GM21390 (cell line): ENCODE data around the gene SLC48A1.
"Not testable (repeated sequence)": the region's sequence is repeated elsewhere in the genome, so short reads cannot be mapped to it uniquely, and the experiment has no call there.

Source experiments
- ATAC-seq: cut with Tn5 transposase; IDR thresholded peaks from one replicate; pipeline ENCODE4 v1.9.1; 2021; ENCODE audit not compliant: unreplicated experiment

Gene SLC48A1

DNA sequence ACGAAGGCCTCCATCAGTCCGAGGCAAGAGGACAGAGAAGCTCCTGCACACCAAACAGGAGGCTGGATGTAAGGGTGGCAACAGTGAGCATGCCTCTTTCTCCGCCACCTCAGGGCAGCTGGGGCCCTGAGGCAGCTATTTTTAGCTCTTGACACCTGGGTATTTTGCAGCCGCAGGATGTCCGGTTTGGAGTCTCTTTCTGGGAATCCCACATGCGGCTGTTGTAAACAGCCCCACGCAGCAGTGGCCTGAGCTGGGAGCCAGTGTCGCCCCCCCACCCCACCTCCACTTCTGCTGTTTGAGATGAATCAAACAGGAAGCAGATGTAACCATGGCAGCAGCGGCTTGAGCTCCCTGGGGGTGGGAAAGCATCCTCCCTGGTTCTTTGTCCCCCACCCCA, 35.0 kb downstream of the SLC48A1 start:
- ATAC-seq: no peak

- ATAC-seq: no peak
Observed at GRCh38 chr12:47808574-47809365, 35.7 kb downstream of the SLC48A1 start.

- not testable (repeated sequence) for ATAC-seq
Observed at GRCh38 chr12:47809518-47809917, 36.5 kb downstream of the SLC48A1 start.

- ATAC-seq: no peak
Observed at GRCh38 chr12:47811072-47811396, 38.0 kb downstream of the SLC48A1 start.

- no peak for ATAC-seq
Observed at GRCh38 chr12:47811581-47812484, 38.8 kb downstream of the SLC48A1 start.

DNA sequence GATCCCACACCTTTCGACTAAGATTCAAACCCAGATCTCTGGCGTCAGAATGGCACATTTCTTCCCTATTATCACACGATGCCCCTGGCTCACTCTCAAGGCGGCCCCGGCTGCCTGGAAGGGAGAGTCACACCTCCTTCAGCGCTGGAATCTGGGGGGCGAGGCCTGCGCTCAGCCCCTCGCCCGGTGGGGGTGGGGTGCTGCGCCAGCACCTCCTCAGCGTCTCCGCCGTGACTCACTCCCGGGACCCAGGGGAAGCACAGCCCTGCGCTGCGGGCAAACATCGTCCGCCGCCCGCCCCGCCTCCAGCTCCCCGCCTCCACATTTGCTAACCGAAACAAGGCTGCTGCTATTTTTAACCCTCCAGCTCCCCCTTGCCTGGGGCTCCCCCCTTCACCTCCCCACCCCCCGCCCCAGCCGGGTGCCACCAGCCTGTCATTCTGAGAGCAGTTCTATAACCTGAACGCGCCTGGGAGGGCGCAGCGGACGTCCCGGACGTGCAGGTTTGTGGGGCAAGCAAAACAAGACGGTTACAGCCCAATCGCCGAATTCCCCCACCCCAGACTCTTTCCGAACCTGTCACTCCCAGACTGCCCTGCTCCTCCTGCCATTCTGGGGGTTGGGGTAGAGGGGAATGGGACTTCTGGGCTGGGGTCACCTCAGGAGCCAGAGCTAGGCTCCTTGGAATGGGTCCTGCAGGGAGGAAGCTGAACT, 39.9 kb downstream of the SLC48A1 start:
- ATAC-seq: peak; percentile 63

DNA sequence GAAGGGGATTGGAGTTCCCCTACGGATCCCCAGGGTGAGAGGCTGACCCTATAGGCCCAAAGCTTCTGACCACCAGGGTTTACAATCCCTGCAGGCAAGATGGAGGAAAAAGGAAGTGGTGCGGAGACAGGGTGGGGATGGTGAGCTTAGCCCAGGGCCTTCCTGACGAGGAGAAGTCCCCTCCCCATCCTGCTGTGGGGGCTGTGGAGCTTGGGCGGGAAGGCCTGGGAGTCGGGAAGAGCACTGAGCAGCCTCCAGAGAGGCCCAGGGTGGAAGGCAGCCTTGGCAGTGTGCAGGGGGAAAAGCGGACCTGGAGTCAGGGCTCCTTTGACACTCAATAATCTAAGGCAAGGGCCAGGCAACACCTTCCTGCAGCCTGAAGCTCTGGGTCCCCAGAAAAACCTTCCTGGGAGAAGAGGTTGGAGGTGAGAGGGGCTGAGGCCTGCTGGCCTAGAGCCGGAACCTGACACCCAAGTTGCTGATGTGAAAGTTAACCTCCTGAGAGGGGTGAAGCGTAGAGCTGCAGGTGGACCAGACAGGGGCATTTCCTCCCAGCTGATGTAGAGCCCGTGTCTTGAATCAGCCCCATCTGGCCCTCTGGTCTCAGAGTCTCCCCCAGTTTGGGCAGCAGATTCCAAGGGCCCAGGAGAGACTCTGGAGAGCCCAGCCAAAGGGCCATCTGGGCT, 40.6 kb downstream of the SLC48A1 start:
- peak; percentile 39 for ATAC-seq

DNA sequence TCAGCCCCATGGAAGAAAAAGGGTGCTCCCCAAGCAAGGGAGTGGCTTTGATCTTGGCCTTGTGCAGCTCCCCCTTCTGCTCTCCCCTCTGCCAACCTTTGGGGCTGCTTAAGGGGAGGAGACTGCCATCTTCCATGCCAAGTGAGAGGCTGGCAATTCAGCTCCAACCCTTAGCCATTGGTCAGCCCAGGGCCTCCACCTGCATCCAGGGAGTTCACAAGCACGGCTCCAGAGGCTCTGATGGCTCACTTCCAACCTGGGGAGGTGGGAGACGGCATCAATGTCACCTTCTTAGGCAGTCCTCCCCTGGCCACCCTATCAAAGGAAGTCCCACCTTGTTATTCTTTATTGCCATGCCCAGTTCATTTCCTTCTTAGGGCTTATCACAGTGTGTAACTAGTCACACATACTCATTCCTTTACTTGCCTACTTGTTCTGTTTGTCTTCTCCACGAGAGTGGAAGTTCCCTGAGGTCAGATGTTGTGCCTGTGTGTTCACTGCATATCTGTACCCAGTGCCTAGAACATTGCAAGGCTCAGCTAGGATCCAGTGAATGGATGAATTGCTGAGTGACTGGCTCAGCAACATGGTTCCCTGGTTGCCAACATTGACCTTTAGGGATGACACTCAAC, 41.6 kb downstream of the SLC48A1 start:
- ATAC-seq: no peak

DNA sequence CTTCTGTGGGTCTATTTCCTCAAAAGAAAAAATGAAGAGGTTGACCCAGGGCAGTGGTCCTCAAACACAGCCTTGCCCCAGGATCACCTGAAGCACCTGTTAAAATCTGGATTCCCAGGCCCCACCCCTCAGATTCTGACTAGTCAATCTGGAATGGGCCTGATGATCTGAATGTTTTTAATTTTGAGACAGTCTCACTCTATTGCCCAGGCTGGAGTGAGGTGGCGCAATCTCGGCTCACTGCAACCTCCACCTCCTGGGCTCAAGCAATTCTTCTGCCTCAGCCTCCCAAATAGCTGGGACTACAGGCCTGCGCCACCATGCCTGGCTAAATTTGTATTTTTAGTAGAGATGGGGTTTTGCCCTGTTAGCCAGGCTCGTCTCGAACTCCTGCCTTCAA, 42.4 kb downstream of the SLC48A1 start:
- ATAC-seq: not testable (repeated sequence)

GRCh38 chr12:47816403-47817271, 43.6 kb downstream of the SLC48A1 start:
- no peak for ATAC-seq

DNA sequence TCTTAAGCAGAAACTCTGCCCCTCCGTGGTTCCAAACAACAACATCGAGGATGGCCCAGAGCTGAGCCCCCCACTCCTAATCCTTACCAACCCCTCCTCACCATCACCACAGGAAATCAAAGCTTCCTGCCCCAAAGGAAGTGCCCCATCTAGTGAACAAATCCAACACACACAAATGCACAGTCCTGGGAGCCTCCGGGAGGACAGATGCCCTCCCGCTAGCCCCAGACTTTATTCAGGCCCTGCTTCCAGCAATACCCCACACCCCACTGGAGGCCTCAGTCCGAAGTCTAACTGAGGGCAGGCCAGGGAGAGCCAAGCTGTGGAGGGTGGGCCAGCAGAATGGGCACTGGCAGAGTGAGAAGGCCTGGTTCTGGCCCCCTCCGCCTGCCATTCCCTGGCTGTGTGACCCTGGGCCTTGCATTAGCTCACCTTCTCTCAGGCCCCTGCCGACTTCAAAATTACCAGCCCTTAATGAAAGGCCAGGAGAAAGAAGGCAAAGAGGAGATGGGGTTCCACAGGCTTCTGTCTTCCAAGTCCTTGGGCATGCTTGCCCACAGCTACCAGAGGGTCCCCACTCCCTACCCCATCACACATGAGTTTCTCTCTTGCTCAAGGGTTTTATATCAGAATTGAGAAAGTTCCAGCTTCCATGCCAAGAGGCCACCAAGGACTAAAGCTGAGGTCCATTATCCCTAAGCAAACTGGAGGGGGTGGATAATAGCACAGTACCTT, 44.4 kb downstream of the SLC48A1 start:
- no peak for ATAC-seq

- no peak for ATAC-seq
Observed at GRCh38 chr12:47818007-47818376, 45.0 kb downstream of the SLC48A1 start.

GRCh38 chr12:47818467-47819137, 45.6 kb downstream of the SLC48A1 start:
- no peak for ATAC-seq

- ATAC-seq: peak; percentile 44
Observed at GRCh38 chr12:47819138-47819895, 46.3 kb downstream of the SLC48A1 start.

DNA sequence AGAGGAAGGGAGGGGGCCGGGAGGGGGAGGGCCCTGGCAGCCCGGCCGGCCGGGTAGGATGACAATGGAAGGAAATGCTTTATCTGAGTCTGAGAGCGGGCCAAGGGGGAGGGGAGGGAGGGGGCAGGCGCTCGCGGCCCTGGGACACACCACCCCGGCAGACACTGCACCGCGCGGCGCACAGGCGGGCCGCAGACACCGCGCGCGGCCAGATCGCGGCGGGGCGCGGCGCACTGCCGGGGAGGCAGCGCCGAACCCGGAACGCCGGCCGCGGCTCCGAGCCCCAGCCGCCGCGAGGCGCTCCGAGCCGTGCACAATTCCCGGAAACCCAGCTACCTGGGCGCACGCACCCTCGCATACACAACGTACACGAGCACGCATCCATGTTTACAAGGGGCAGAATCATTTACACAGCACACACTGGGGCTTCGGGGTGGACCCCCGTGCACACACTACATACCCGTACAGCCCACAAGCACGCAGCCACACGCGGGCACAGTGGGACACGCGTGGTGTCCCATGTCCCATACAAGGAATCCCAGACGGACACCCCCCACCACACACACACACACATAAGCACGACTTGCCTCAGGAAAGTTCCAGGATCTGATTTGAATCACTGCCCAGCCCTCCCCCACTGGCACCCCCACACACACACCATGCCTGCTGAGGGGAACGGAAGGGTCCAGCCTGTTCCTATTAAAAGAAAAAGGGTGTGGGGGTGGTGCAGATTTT, 47.0 kb downstream of the SLC48A1 start, which contains the start of gene HDAC7:
Gene HDAC7 (minus strand): TSS at position 8 of the 735 bp plus-strand sequence. CDS start 118 bp downstream, outside the sequence.
- peak; percentile 44 for ATAC-seq

DNA sequence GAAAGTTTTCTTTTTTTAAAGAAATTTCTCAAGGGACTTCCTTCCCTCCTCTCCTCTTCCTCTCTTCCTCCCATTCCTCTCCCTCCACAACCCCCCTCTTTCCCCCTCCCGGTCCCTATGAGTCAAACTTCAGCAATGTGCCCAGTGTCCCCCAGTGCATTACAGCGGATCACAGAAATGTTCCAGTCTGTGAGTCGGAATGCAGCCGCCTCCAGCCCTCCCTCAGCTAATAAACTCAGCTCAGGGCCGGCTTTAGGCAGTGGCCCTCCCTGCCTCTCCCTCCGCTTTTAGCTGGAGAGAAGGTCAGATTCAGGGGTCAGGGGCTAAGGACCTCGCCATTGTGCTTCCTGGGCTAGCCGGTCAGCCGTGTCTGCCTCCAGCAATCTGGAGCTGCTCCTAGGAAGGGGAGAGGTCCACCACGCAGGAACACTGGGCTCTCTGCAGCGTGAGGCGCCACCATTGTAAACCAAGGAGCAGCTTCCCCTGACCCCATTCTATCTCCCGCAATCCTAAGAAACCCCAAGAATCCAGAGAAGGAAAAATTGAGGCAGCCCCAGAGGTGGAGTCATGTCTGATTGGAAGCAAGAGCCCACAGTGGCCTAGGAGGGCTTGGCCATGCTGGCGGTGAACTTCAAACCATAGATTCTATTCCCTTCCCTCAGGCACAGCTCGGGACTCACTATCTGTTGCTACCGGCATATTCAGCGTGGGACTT, 47.8 kb downstream of the SLC48A1 start:
- ATAC-seq: no peak
